ENCODE results near the gene CERS5.
"Not testable (repeated sequence)": the region's sequence is repeated elsewhere in the genome, so short reads cannot be mapped to it uniquely, and the experiment has no call there.

Gene CERS5

GRCh38 chr12:50103767-50104321 is 63.3 kb downstream of the CERS5 start, which contains the start of gene GPD1:
Gene GPD1 (plus strand): TSS chr12:50104008. CDS start chr12:50104051, 43 bp downstream.
- FAIRE-seq (no peak), DNase-seq (ENCODE audit: low spot score) (no peak)

DNA sequence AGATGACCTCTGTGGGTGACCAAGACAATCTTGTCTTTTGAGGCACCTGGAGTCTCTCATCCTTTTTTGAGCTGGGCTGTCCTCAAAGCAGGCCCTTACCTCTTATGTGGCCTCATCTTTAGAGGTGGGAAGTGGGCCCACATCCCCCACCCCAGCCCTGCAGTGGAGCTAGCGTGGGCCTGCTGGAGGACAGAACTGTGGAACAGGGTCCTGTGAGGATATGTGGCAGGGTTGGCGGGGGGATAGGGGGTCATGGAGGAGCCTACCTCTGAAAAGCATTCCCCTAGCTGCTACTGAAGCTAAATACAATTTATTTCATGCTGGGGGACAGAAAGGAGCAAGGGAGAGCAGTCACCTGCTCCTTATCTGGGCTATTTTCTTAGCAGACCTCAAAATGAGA is 63.8 kb downstream of the CERS5 start:
- FAIRE-seq (no peak), DNase-seq (ENCODE audit: low spot score) (no peak)

GRCh38 chr12:50102646-50103309 is 64.4 kb downstream of the CERS5 start:
- no peak for FAIRE-seq
- DNase-seq (ENCODE audit: low spot score): no peak

DNA sequence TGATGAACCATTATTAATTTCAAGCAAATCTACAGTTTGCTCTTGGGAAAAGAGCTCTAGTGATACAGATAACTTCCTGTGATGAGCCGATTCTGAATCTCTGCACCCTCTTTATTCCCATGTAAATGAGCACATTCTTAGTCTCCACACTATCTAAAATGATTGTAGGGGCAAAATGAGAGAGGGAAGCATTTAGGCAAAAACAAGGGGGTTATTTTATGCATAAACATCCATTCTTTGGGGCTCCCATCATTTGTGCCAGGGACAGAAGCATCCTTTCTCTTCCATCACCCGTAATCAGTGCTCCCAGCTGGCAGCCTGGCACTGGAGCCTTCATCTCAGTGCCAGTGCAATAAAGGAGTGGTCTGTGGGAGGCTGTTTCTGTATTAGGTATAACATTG is 65.0 kb downstream of the CERS5 start:
- DNase-seq (ENCODE audit: low spot score): no peak
- no peak for FAIRE-seq

- DNase-seq (ENCODE audit: low spot score) (peak; percentile 16), FAIRE-seq (no peak)
Measured at GRCh38 chr12:50101663-50102062, 65.5 kb downstream of the CERS5 start.

- FAIRE-seq (no peak), DNase-seq (ENCODE audit: low spot score) (no peak)
Measured at GRCh38 chr12:50100561-50100960, 66.6 kb downstream of the CERS5 start.

DNA sequence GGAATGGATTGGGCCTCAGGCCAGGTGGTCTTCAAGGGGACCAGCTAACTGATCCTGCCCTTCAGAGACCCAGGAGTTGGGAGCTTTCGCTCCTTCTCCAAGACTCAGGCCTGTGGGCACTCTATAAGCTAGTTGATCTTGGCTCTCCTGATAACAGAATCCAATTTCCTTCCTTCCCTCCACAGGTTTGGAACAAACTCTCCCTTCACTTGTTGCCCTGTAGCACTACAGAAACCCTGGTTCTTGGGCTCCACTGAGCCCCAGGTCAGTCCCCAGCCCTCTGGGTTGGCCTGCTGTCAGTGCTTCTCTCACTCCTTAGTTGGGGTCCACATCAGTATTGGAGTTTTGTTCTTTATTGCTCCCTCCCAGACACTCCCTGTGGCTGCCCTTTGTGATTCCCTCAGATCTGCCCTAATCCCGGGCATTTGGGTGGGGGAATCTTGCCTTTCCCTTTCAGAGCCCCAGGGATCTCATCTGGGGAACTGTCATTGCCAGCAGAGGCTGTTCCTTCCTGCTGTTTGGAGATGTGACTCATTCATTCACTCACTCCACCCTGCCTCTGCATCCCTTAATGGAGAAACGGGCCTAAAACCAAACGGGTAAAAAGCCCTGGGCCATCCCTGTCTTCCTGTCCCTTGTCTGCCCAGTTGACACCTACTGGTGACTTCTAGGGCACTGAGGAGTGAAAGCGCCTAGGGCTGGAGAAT is 67.7 kb downstream of the CERS5 start:
- FAIRE-seq: no peak
- no peak for DNase-seq (ENCODE audit: low spot score)

GRCh38 chr12:50097952-50098351 is 69.2 kb downstream of the CERS5 start:
- DNase-seq (ENCODE audit: low spot score) (no peak), FAIRE-seq (no peak)

- no peak for DNase-seq (ENCODE audit: low spot score)
- no peak for FAIRE-seq
Measured at GRCh38 chr12:50090391-50090790, 76.8 kb downstream of the CERS5 start.

DNA sequence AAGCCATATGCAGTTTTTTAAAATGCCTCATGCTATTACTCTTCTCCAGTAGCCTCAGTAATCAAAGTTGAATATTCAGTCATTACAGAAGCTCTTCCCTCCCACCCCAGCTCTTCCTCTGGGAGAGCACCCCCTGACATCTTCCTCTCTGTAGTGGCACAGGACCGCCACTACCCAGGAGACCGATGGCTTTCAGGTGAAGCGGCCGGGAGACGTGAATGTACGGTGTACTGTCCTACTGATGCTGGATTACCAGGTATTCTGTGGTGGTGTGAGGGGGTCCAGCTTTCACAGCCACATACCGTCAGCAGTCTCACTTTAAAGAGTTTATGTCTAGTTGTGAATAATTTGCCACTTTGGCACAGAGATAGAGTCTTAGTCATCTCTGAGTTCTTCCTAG is 77.4 kb downstream of the CERS5 start:
- no peak for DNase-seq (ENCODE audit: low spot score)
- FAIRE-seq: no peak

- DNase-seq (ENCODE audit: low spot score) (peak; percentile 42), FAIRE-seq (no peak)
Measured at GRCh38 chr12:50088577-50089335, 78.4 kb downstream of the CERS5 start.

- DNase-seq (ENCODE audit: low spot score) (no peak), FAIRE-seq (no peak)
Measured at GRCh38 chr12:50087995-50088394, 79.2 kb downstream of the CERS5 start.

DNA sequence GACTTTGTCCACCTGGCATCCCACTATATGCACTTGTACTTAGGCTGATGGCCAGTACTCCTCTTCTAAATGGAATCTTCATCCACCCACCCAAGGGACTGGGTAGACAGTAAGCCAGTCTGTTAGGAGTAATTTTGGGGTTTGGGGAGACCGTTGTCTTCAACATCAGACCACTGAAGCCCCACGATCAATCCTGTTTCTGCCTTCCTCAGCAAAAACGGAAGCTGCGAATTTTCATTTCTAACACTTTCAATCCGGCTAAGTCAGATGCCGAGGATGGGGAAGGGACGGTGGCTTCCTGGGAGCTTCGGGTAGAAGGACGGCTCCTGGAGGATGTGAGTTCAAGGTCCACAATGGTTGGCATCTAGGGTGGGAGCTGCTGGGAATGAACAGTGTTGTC is 80.0 kb downstream of the CERS5 start:
- DNase-seq (ENCODE audit: low spot score): no peak
- FAIRE-seq: no peak

GRCh38 chr12:50086148-50086547 is 81.0 kb downstream of the CERS5 start:
- DNase-seq (ENCODE audit: low spot score) (no peak), FAIRE-seq (no peak)

GRCh38 chr12:50085615-50086072 is 81.5 kb downstream of the CERS5 start:
- DNase-seq (ENCODE audit: low spot score) (no peak), FAIRE-seq (no peak)

DNA sequence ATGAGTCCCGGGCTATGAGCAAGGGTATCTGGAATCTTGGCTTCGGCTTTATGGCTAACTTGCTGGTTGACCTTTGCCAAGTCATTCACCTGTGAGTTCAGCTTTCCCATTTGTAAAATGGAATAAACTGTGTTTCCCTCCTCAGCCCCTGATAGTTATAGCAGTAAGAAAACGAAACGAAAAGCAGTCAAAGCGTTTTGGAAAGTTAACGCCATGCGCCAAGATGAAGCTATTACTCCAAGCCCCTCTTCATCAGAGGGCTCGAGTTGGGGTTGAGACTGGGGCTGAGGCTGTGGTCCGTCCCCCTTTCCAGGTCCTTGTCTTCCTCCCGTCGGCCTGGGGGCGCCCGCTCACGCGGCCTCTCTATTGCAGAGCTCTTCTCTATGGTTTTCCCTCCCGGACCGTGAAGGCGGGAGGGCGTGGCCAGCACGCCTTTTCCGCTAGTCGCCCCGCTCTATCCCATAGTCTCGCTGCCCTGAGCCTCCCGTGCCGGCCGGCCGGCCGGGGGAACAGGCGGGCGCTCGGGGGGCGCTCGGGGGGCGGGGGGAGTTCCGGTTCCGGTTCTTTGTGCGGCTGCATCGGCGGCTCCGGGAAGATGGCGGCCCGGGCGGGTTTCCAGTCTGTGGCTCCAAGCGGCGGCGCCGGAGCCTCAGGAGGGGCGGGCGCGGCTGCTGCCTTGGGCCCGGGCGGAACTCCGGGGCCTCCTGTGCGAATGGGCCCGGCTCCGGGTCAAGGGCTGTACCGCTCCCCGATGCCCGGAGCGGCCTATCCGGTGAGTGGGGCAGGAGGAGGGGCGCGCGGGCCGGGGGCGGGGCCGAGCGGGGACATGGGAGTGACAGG is 82.2 kb downstream of the CERS5 start, which contains the start of gene SMARCD1:
Gene SMARCD1, plus strand, starts transcription at position 568 of the 840 bp plus-strand sequence. Its CDS starts 28 bp downstream, at position 596.
- peak; percentile 76 for DNase-seq (ENCODE audit: low spot score)
- FAIRE-seq: peak; percentile 40

DNA sequence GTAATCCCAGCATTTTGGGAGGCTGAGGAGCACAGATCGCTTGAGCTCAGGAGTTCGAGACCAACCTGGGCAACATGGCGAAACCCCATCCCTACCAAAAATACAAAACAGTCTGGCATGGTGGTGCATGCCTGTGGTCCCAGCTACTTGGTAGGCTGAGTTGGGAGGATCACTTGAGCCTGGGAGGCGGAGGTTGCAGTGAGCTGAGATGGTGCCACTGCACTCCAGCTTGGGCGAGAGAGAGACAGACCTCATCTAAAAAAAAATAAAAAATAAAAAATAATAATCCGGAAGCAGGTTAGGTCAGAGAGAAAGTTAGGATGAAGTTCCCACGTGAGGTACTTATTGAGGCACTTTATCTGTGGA is 82.8 kb downstream of the CERS5 start:
- not testable (repeated sequence) for DNase-seq (ENCODE audit: low spot score); FAIRE-seq

- no peak for DNase-seq (ENCODE audit: low spot score)
- no peak for FAIRE-seq
Measured at GRCh38 chr12:50083301-50083700, 83.9 kb downstream of the CERS5 start.

- no peak for FAIRE-seq
Measured at GRCh38 chr12:50082644-50083043, 84.5 kb downstream of the CERS5 start.

DNA sequence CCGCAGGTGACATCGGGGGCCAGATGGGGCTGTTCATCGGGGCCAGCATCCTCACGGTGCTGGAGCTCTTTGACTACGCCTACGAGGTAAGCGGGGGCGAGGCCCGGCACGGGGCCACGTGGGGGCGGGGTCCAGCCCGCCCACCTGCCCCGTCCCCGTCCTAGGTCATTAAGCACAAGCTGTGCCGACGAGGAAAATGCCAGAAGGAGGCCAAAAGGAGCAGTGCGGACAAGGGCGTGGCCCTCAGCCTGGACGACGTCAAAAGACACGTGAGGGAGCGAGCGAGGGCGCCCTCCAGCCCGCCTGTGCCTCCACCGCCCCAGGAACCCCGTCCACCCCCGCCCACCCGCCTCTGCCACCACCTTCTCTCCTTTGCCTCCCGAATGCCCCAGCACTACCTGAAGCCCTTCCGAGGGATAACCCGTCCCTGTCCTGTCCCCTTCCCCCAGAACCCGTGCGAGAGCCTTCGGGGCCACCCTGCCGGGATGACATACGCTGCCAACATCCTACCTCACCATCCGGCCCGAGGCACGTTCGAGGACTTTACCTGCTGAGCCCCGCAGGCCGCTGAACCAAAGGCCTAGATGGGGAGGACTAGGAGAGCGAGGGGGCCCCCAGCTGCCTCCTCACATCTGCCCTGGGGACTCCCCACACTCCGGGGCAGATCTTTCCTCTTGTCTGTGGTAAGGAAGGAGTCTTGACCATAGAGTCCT is 85.9 kb downstream of the CERS5 start:
- no peak for FAIRE-seq
- DNase-seq (ENCODE audit: low spot score): no peak

More at GRCh38 chr12:50082644-50083043, 84.5 kb downstream of the CERS5 start:
- DNase-seq (ENCODE audit: low spot score): no peak

Measured in RCC 7860 (cell line).